Measurements from ENCODE around the gene OR2L13. TPM values are rescaled to one million over a fixed set of nuclear protein-coding genes. Genes with fewer than 3 reads are reported as not detected.

Gene OR2L13
- total RNA-seq (not detected in 2 replicates), polyA plus RNA-seq (not detected in 2 replicates), polyA minus RNA-seq (0.49 TPM in 1 of 2 replicates, not detected in the other), Bru-seq, nascent RNA (not detected), BruChase-seq, experiment 1, labeled RNA remaining after a 6-hour chase (not detected), BruChase-seq, experiment 2, labeled RNA remaining after a 2-hour chase (not detected)
- polyA plus RNA-seq (2011; cell fraction: cytosol; rRNA removed), result not detected in 2 replicates
- not detected in 2 replicates for polyA plus RNA-seq (2011; cell fraction: nucleus; rRNA removed)
- polyA plus RNA-seq (2012), result not detected in 2 replicates
- not detected for polyA minus RNA-seq (2011; cell fraction: cytosol; rRNA and poly(A)+ RNA removed)
- polyA minus RNA-seq (2011; cell fraction: nucleus; rRNA and poly(A)+ RNA removed), result not detected in 2 replicates
- long read RNA-seq, result 0 reads

- DNase-seq (ENCODE audit: low read depth, low spot score), result no peak
Observed at GRCh38 chr1:248094884-248095283, at the start of gene OR2L13. Gene OR2L13, plus strand, starts transcription at chr1:248095184. Its CDS starts 4,192 bp downstream, at chr1:248099376.

GRCh38 chr1:248045209-248045608, 49.8 kb upstream of the OR2L13 start:
- Histone ChIP-seq H3K4me1 (ENCODE audit: control insufficient read depth, extremely low read depth, insufficient read depth, low read length) (no peaks in the 10 kb centered on the region), H4K20me1 (replicated peaks; ENCODE audit: control insufficient read depth, extremely low read depth, insufficient read depth, low read length) (no peaks in the 10 kb centered on the region), H3K9ac (replicated peaks; ENCODE audit: extremely low read depth, insufficient read depth, low read length) (no peak overlapping the region), H3K36me3 (ENCODE audit: control insufficient read depth in 2 of 2, extremely low read depth in 1 of 2, insufficient read depth in 2 of 2, low read length in 2 of 2) (no peaks in the 10 kb centered on the region), H3K4me3 (replicated peaks in 1 of 3; ENCODE audit: insufficient read depth in 1 of 3, low read depth in 1 of 3, low read length in 3 of 3) (no peak overlapping the region), H3K9me1 (replicated peaks; ENCODE audit: control insufficient read depth, extremely low read depth, insufficient read depth, low read length) (no peaks in the 10 kb centered on the region), H3K27ac (ENCODE audit: insufficient read depth, low read depth, low read length) (no peak overlapping the region), H3K4me2 (ENCODE audit: insufficient read depth, low read length) (no peak overlapping the region), H3K9me3 (replicated peaks; ENCODE audit: control insufficient read depth, insufficient read depth, low read length) (peaks cover 5% of the 10 kb centered on the region), H3K79me2 (ENCODE audit: control insufficient read depth, insufficient read depth, low read length) (no peaks in the 10 kb centered on the region), H3K27me3 (ENCODE audit: control insufficient read depth in 2 of 2, insufficient read depth in 2 of 2, low read length in 2 of 2) (no peaks in the 10 kb centered on the region), H2AFZ (ENCODE audit: low read depth, low read length) (no peak overlapping the region)
- FAIRE-seq, result no peak
- TF ChIP-seq EZH2 (IDR thresholded peaks at IDR 0.05; ENCODE audit: borderline replicate concordance, low read depth, low read length, severe bottlenecking), result no peak
- no peak for TF ChIP-seq FOS (IDR thresholded peaks at IDR 0.05; ENCODE audit: borderline replicate concordance, insufficient read depth, low read length)
- TF ChIP-seq, protein P1, sequence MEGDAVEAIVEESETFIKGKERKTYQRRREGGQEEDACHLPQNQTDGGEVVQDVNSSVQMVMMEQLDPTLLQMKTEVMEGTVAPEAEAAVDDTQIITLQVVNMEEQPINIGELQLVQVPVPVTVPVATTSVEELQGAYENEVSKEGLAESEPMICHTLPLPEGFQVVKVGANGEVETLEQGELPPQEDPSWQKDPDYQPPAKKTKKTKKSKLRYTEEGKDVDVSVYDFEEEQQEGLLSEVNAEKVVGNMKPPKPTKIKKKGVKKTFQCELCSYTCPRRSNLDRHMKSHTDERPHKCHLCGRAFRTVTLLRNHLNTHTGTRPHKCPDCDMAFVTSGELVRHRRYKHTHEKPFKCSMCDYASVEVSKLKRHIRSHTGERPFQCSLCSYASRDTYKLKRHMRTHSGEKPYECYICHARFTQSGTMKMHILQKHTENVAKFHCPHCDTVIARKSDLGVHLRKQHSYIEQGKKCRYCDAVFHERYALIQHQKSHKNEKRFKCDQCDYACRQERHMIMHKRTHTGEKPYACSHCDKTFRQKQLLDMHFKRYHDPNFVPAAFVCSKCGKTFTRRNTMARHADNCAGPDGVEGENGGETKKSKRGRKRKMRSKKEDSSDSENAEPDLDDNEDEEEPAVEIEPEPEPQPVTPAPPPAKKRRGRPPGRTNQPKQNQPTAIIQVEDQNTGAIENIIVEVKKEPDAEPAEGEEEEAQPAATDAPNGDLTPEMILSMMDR (IDR thresholded peaks at IDR 0.05; ENCODE audit: extremely low read depth in 1 of 2, insufficient read depth in 1 of 2, low read depth in 1 of 2, low read length in 2 of 2), result no peak
- TF ChIP-seq, protein P2, sequence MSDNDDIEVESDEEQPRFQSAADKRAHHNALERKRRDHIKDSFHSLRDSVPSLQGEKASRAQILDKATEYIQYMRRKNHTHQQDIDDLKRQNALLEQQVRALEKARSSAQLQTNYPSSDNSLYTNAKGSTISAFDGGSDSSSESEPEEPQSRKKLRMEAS (IDR thresholded peaks at IDR 0.05; ENCODE audit: insufficient read depth, insufficient read length), result no peak
- no peak for TF ChIP-seq JUN (IDR thresholded peaks at IDR 0.05; ENCODE audit: borderline replicate concordance, insufficient read depth, insufficient read length, low read depth)
- no peak for TF ChIP-seq GATA2 (IDR thresholded peaks at IDR 0.05; ENCODE audit: insufficient read depth, insufficient read length, low read depth, low read length)
- no peak for TF ChIP-seq MYC (IDR thresholded peaks at IDR 0.05; ENCODE audit: low read depth, low read length)
- no peak for TF ChIP-seq POLR2A (IDR thresholded peaks at IDR 0.05; ENCODE audit: low read depth, low read length)
- no peak for TF ChIP-seq POLR2AphosphoS5 (IDR thresholded peaks at IDR 0.05; ENCODE audit: insufficient read depth, low read depth, low read length)
- CTCF ChIA-PET, result no interaction called here
- dilution Hi-C loops (cut with MboI; ENCODE audit: extremely low pct_ligation_motif_present, low sequenced_read_pairs) (no loop called here), intact Hi-C loops (cut with micrococcal nuclease) (no loop called here)
- no TSS peak for BruUV-seq (replicated peaks)
- DNase-seq (ENCODE audit: low read depth, low spot score), result no peak
- POLR2A ChIA-PET, result no interaction called here

More at GRCh38 chr1:248094884-248095283, at the start of gene OR2L13:
- H3K27me3 ChIP-seq (ENCODE audit: control insufficient read depth in 2 of 2, insufficient read depth in 2 of 2, low read length in 2 of 2), result no peaks in the 10 kb centered on the region
- H3K4me2 ChIP-seq (ENCODE audit: insufficient read depth, low read length), result no peak within 1 kb of the TSS
- no peak for TF ChIP-seq POLR2AphosphoS5 (IDR thresholded peaks at IDR 0.05; ENCODE audit: insufficient read depth, low read depth, low read length)
- no peak for TF ChIP-seq GATA2 (IDR thresholded peaks at IDR 0.05; ENCODE audit: insufficient read depth, insufficient read length, low read depth, low read length)
- TF ChIP-seq FOS (IDR thresholded peaks at IDR 0.05; ENCODE audit: borderline replicate concordance, insufficient read depth, low read length), result no peak
- no peak for TF ChIP-seq JUN (IDR thresholded peaks at IDR 0.05; ENCODE audit: borderline replicate concordance, insufficient read depth, insufficient read length, low read depth)
- TF ChIP-seq EZH2 (IDR thresholded peaks at IDR 0.05; ENCODE audit: borderline replicate concordance, low read depth, low read length, severe bottlenecking), result no peak
- CTCF ChIA-PET, result no interaction called here
- POLR2A ChIA-PET, result no interaction called here
- H2AFZ ChIP-seq (ENCODE audit: low read depth, low read length), result no peak within 1 kb of the TSS
- H4K20me1 ChIP-seq (replicated peaks; ENCODE audit: control insufficient read depth, extremely low read depth, insufficient read depth, low read length), result no peaks in the 10 kb centered on the region
- FAIRE-seq, result no peak
- no peaks in the 10 kb centered on the region for H3K79me2 ChIP-seq (ENCODE audit: control insufficient read depth, insufficient read depth, low read length)
- no peaks in the 10 kb centered on the region for H3K4me1 ChIP-seq (ENCODE audit: control insufficient read depth, extremely low read depth, insufficient read depth, low read length)
- dilution Hi-C loops (cut with MboI; ENCODE audit: extremely low pct_ligation_motif_present, low sequenced_read_pairs) (no loop called here), intact Hi-C loops (cut with micrococcal nuclease) (no loop called here)
- H3K27ac ChIP-seq (ENCODE audit: insufficient read depth, low read depth, low read length), result no peak within 1 kb of the TSS
- H3K4me3 ChIP-seq (replicated peaks in 1 of 3; ENCODE audit: insufficient read depth in 1 of 3, low read depth in 1 of 3, low read length in 3 of 3), result no peak within 1 kb of the TSS
- no peaks in the 10 kb centered on the region for H3K36me3 ChIP-seq (ENCODE audit: control insufficient read depth in 2 of 2, extremely low read depth in 1 of 2, insufficient read depth in 2 of 2, low read length in 2 of 2)
- peaks cover 2% of the 10 kb centered on the region for H3K9me3 ChIP-seq (replicated peaks; ENCODE audit: control insufficient read depth, insufficient read depth, low read length)
- H3K9me1 ChIP-seq (replicated peaks; ENCODE audit: control insufficient read depth, extremely low read depth, insufficient read depth, low read length), result no peaks in the 10 kb centered on the region
- no TSS peak for BruUV-seq (replicated peaks)
- H3K9ac ChIP-seq (replicated peaks; ENCODE audit: extremely low read depth, insufficient read depth, low read length), result no peak within 1 kb of the TSS

Measured in endothelial cell of umbilical vein (primary cell).